HL-60 (cell line): ENCODE data around the gene SRSF4.

Experiments
- DNase-seq, 2 experiments: peaks; one replicate each; pipeline ENCODE4 v3.0.0-alpha.2; 2010 to 2020; ENCODE audit warnings: low read depth in 1 of 2, low spot score in 1 of 2
- H3K27ac ChIP-seq: fragments of 250-450 bp; sonication (Bioruptor Pico); replicated peaks from 2 replicates; pipeline ENCODE4 v1.5.1; 2020; ENCODE audit warnings: mild to moderate bottlenecking, moderate library complexity
- H3K27me3 ChIP-seq: fragments of 250-450 bp; sonication (Bioruptor Pico); 2 replicates; pipeline ENCODE4 v1.5.1; 2021; ENCODE audit warnings: mild to moderate bottlenecking, moderate library complexity; ENCODE audit not compliant: insufficient read depth, poor library complexity, severe bottlenecking
- H3K4me3 ChIP-seq: replicated peaks from 2 replicates; pipeline ENCODE4 v1.5.1; 2011; ENCODE audit warnings: mild to moderate bottlenecking, control low read depth, low read length; ENCODE audit not compliant: insufficient read depth
- CTCF ChIP-seq: IDR thresholded peaks from one replicate; pipeline ENCODE4 v1.5.1; 2011; ENCODE audit warnings: low read length, control low read depth, inconsistent platforms; ENCODE audit not compliant: insufficient read depth
- GABPA ChIP-seq: IDR thresholded peaks from 2 replicates; pipeline ENCODE4 v1.6.1; 2012; ENCODE audit warnings: low read depth
- POLR2AphosphoS5 ChIP-seq: IDR thresholded peaks from 2 replicates; pipeline ENCODE4 v1.6.1; 2012; ENCODE audit warnings: low read depth
- REST ChIP-seq: IDR thresholded peaks from 2 replicates; pipeline ENCODE4 v1.6.1; 2012; ENCODE audit warnings: low read depth; ENCODE audit not compliant: insufficient replicate concordance
- SPI1 ChIP-seq: IDR thresholded peaks from 2 replicates; pipeline ENCODE4 v1.6.1; 2012; ENCODE audit warnings: low read depth, mild to moderate bottlenecking, borderline replicate concordance

SRSF4 gene

GRCh38 chr1:29123053-29123886 is 58.4 kb downstream of the SRSF4 start:
- peaks cover 45% of the 10 kb centered on the region for H3K27me3 ChIP-seq
- H3K27ac ChIP-seq, result no peak overlapping the region
- H3K4me3 ChIP-seq, result no peak overlapping the region
- no peak for DNase-seq
- no peak for TF ChIP-seq SPI1
- no peak for TF ChIP-seq CTCF
- no peak for TF ChIP-seq REST
- TF ChIP-seq GABPA, result no peak
- TF ChIP-seq POLR2AphosphoS5, result no peak

- Histone ChIP-seq H3K27me3 (peaks cover 45% of the 10 kb centered on the region), H3K27ac (no peak overlapping the region)
- no peak for TF ChIP-seq SPI1
- no peak for TF ChIP-seq GABPA
- TF ChIP-seq REST, result no peak
- TF ChIP-seq POLR2AphosphoS5, result no peak
- TF ChIP-seq CTCF, result no peak
These were observed 59.0 kb downstream of the SRSF4 start for GRCh38 chr1:29122682-29123052.

GRCh38 chr1:29121936-29122681 is 59.6 kb downstream of the SRSF4 start:
- Histone ChIP-seq H3K4me3 (no peak overlapping the region), H3K27me3 (peaks cover 45% of the 10 kb centered on the region), H3K27ac (no peak overlapping the region)
- no peak for DNase-seq
- TF ChIP-seq POLR2AphosphoS5, result no peak
- no peak for TF ChIP-seq CTCF
- no peak for TF ChIP-seq GABPA
- TF ChIP-seq REST, result no peak
- TF ChIP-seq SPI1, result no peak

More at GRCh38 chr1:29122682-29123052, 59.0 kb downstream of the SRSF4 start:
- no peak for DNase-seq
- no peak overlapping the region for H3K4me3 ChIP-seq
